ENCODE measurements around the gene ARHGAP15.

The ARHGAP15 gene

GRCh38 chr2:143685421-143686078 lies 556.3 kb downstream of the ARHGAP15 start:
- no peak for TF ChIP-seq CTCF (conservative IDR thresholded peaks at IDR 0.05; ENCODE audit: low read depth, low read length)
- no peak overlapping the region for H3K4me3 ChIP-seq (ENCODE audit: low read length)

GRCh38 chr2:143686585-143687164 lies 557.5 kb downstream of the ARHGAP15 start:
- peak; percentile 63 for TF ChIP-seq CTCF (conservative IDR thresholded peaks at IDR 0.05; ENCODE audit: low read depth, low read length)
- H3K4me3 ChIP-seq (ENCODE audit: low read length), result no peak overlapping the region
- DNase-seq (ENCODE audit: low read depth), result no peak

More at GRCh38 chr2:143685421-143686078, 556.3 kb downstream of the ARHGAP15 start:
- DNase-seq (ENCODE audit: low read depth), result no peak

GRCh38 chr2:143688248-143688647 lies 559.0 kb downstream of the ARHGAP15 start:
- H3K4me3 ChIP-seq (ENCODE audit: low read length), result no peak overlapping the region
- TF ChIP-seq CTCF (conservative IDR thresholded peaks at IDR 0.05; ENCODE audit: low read depth, low read length), result no peak
- no peak for DNase-seq (ENCODE audit: low read depth)

- no peak overlapping the region for H3K4me3 ChIP-seq (ENCODE audit: low read length)
- no peak for TF ChIP-seq CTCF (conservative IDR thresholded peaks at IDR 0.05; ENCODE audit: low read depth, low read length)
- DNase-seq (ENCODE audit: low read depth), result no peak
Measured at GRCh38 chr2:143688815-143689214, 559.6 kb downstream of the ARHGAP15 start.

- no peak overlapping the region for H3K4me3 ChIP-seq (ENCODE audit: low read length)
- no peak for TF ChIP-seq CTCF (conservative IDR thresholded peaks at IDR 0.05; ENCODE audit: low read depth, low read length)
- DNase-seq (ENCODE audit: low read depth), result no peak
Measured at GRCh38 chr2:143689541-143689940, 560.3 kb downstream of the ARHGAP15 start.

- no peak for TF ChIP-seq CTCF (conservative IDR thresholded peaks at IDR 0.05; ENCODE audit: low read depth, low read length)
- no peak for DNase-seq (ENCODE audit: low read depth)
- no peak overlapping the region for H3K4me3 ChIP-seq (ENCODE audit: low read length)
Measured at GRCh38 chr2:143690235-143690634, 561.0 kb downstream of the ARHGAP15 start.

- no peak for DNase-seq (ENCODE audit: low read depth)
- no peak for TF ChIP-seq CTCF (conservative IDR thresholded peaks at IDR 0.05; ENCODE audit: low read depth, low read length)
- H3K4me3 ChIP-seq (ENCODE audit: low read length), result no peak overlapping the region
Measured at GRCh38 chr2:143691121-143691520, 561.9 kb downstream of the ARHGAP15 start.

Data from retinal pigment epithelial cell (primary cell).